NCI-H774 (cell line): ENCODE measurements around the gene SLC39A12.

Experiments
- DNase-seq: peaks from one replicate; lab custom pipeline; 2025; lab: John Stamatoyannopoulos, UW

Gene SLC39A12

DNA sequence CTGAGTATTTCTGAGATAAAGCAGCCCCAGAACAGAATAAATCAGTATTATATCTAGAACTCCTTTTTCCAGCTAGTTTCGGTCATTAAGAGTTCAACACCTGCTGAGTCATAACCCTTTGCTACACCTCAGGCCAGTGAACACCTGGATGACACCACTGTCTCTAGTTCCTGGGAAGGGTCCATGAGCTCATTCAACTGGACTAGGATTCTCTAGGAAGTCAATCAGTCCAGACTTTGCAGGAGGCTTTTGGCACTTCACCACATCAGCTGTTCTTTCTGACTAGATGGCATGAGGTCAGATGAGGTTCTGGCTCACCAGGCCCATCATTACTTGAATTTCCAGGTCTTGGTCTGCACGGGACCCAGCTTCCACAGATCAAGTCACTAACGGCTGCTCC is 11.7 kb downstream of the SLC39A12 start:
- DNase-seq, result no peak

DNA sequence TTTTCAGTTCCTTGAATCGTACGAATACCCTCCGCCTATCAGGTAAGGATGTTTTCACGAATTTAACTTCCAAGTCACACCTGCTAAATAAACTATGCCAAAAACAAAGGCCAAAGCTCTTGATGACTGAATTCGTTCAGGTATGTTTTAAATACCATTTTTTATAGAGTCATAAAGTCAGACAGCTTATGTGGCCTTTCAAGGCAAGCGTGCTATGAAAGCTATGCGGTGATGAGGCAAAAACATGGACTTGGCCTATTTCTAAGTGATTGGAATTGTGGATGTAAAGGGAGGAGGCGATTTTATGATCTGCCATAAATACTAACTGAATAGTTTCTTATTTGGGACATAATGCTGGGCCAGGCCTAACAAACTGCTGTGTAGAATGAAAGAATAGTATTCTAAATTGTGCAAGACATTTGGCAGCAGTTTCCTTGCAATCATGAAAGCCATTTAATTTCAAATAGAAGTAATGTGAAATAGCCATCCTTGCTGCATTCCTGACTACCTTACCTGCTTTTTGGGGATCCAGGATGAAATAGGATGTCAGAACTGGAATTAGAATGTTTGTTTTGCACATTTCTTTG is 14.0 kb downstream of the SLC39A12 start:
- DNase-seq, result no peak

DNA sequence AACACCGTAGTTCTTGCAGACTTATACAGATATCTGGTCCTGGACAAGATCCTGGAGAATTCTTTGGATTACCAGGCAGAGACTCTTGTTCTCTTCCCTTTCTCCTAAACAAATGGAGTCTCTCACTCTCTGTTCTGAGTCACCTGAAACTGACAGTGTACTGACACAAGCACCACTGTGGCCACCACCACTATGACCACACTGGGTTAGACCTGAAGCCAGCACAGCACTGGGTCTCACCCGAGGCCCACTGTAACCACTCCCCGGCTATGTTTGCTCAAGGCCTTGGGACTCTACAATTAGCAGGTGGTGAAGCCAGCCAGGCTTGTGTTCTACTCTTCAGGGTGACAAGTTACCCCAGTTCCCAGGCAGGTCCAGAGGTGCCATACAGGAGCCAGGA is 22.8 kb downstream of the SLC39A12 start:
- DNase-seq, result no peak

- no peak for DNase-seq
These were observed 29.3 kb downstream of the SLC39A12 start for GRCh38 chr10:17980846-17981565.

- DNase-seq, result no peak
These were observed 30.2 kb downstream of the SLC39A12 start for GRCh38 chr10:17981766-17982380.

- no peak for DNase-seq
These were observed 32.3 kb downstream of the SLC39A12 start for GRCh38 chr10:17984056-17984455.

DNA sequence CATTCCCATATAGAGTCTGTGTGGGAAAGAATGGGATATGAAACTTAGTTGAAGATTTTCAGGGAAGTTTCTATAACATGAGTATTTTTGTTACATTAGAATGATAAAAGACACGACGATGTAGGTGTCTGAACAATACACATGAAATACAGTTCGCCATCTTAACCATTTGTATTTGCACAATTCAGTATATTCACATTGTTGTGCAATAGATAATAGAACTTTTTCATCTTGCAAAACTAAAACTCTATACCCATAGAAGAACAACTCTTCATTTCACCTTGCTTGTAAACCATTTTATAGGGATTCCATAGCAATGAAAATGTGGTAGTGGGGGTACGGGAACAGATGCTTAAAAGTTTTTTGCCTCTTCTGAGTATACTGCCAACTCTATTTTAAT is 32.8 kb downstream of the SLC39A12 start:
- no peak for DNase-seq

GRCh38 chr10:17989908-17990767 is 38.4 kb downstream of the SLC39A12 start:
- no peak for DNase-seq

- no peak for DNase-seq
These were observed 40.5 kb downstream of the SLC39A12 start for GRCh38 chr10:17992266-17992665.

GRCh38 chr10:17993361-17993760 is 41.6 kb downstream of the SLC39A12 start:
- DNase-seq, result no peak

- DNase-seq, result no peak
These were observed 48.9 kb downstream of the SLC39A12 start for GRCh38 chr10:18000601-18001000.

DNA sequence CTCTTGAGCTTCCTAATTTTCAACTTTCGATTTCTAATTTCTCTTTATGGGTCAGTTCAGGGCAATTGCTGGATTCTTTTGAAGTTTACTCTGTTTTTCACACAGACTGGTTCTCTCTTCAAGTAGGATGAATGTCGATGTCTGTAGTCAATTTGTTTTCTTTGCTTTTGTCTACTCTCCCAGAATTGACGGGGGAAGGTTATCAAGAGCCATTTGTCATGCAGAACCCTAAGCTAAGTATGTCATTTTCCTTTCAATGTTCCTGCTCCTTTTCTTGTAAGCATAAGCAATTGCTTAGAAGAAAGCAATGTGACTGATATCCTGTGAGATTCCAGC is 53.7 kb downstream of the SLC39A12 start:
- DNase-seq, result no peak

DNA sequence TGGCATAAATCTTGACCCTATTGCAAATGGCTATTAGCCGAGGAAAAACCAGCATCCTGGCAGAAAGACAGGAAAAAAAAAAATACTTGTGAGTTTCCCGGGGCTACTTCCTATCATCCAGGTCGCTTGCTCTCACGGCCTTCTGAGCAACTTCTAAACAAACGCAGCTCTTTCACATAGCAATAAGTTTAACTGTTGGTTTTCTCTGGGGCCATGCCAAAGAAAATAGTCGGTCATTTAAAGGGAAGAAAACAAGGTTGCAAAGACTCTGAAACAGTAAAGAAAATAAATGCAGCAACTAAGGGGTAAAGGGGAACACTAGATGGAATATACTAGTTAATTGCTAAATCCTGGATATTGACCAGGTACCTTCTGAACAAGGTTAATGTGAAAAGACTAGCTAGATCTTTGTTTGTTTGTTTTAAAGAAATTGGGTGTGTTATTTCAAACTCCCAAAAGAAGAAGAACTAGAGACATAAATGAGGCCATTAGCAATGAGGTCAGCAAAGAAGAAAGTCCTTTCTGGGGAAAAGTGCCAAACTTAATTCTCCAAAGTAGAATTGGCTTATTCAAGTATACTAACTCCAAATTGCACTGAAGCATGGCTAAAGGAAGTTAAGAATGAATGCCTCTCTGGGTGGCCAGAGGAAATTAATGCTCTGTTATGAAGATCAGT is 54.2 kb downstream of the SLC39A12 start:
- no peak for DNase-seq

GRCh38 chr10:18008986-18009385 is 57.3 kb downstream of the SLC39A12 start:
- no peak for DNase-seq

- DNase-seq, result no peak
These were observed 58.3 kb downstream of the SLC39A12 start for GRCh38 chr10:18010050-18010449.

DNA sequence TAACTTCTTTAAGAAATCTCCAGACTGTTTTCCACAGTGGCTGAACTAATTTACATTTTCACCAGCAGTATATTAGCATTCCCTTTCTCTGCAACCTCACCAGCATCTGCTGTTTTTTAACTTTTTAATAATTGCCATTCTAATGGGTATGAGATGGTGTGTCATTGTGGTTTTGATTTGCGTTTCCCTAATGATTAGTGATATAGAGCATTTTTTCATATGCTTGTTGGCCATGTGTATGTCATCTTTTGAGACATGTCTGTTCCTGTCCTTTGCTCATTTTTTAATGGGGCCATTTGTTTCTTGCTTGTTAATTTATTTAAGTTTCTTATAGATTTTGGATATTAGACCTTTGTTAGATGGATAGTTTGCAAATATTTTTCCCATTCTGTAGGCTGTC is 68.8 kb downstream of the SLC39A12 start:
- DNase-seq, result no peak

- DNase-seq, result no peak
These were observed 70.2 kb downstream of the SLC39A12 start for GRCh38 chr10:18021725-18022480.

- DNase-seq, result no peak
These were observed 91.7 kb downstream of the SLC39A12 start for GRCh38 chr10:18043148-18044006.

GRCh38 chr10:18044976-18045720 is 93.4 kb downstream of the SLC39A12 start:
- DNase-seq, result no peak

DNA sequence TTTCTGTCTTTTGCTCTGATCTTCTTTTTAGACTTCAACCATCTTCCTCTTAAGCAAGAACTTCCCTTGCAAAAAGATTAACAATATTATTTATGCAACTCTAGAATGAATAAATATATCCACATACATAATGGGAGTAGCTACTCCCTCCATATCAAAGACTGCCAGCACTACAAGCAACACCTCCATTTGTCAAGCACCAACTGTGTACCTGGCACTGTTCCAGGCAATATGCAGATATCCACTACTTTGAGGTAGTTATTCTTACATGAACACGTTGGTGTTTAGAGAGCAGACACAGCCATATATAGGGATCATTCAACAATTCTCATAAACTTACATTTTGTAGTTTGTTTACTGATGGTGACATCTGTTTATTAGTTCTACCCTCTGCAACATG is 104.9 kb downstream of the SLC39A12 start:
- no peak for DNase-seq
